ENCODE data around the gene BTRC. TPM values are rescaled to one million over a fixed set of nuclear protein-coding genes. Genes with fewer than 3 reads are reported as not detected.

The BTRC gene
- total RNA-seq, 2 donors from 2014 or later: 8.8 to 9.9 TPM

DNA sequence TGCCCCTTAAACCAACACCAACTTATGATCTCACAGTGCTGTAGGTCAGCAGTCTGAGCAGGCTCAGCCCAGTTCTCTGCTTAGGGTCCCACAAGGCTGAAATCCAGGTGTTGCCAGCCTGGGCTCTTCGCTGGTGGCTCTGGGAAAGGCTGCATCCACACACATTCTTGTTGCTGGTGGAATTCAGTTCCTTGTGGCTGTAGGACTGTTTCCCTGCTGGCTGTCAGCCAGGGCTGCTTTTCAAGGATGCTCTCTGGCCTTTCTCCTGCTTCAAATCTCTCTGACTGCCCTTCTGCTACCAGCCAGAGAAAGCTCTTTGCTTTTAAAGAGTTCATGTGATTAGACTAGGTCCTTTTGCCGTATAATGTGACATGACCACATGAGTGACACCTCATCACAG, 218.8 kb downstream of the BTRC start:
- DNase-seq (peak in 1 of 4 donors; percentile 5), ATAC-seq (no peak)
- TF ChIP-seq POLR2A (IDR thresholded peaks at IDR 0.05): no peak
- TF ChIP-seq, protein P1, sequence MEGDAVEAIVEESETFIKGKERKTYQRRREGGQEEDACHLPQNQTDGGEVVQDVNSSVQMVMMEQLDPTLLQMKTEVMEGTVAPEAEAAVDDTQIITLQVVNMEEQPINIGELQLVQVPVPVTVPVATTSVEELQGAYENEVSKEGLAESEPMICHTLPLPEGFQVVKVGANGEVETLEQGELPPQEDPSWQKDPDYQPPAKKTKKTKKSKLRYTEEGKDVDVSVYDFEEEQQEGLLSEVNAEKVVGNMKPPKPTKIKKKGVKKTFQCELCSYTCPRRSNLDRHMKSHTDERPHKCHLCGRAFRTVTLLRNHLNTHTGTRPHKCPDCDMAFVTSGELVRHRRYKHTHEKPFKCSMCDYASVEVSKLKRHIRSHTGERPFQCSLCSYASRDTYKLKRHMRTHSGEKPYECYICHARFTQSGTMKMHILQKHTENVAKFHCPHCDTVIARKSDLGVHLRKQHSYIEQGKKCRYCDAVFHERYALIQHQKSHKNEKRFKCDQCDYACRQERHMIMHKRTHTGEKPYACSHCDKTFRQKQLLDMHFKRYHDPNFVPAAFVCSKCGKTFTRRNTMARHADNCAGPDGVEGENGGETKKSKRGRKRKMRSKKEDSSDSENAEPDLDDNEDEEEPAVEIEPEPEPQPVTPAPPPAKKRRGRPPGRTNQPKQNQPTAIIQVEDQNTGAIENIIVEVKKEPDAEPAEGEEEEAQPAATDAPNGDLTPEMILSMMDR (IDR thresholded peaks at IDR 0.05): no peak
- Histone ChIP-seq H3K27me3 (peaks cover 0 to 12% of the 10 kb centered on the region in 2 donors), H3K4me1 (peaks cover 19% of the 10 kb centered on the region), H3K4me3 (no peak overlapping the region), H3K9me3 (peaks cover 0 to 9% (median 0%) of the 10 kb centered on the region in 3 donors), H3K27ac (no peak overlapping the region), H3K36me3 (replicated peaks in 1 of 2; ENCODE audit: insufficient read depth in 1 of 2, low read depth in 2 of 2) (no peaks in the 10 kb centered on the region)
- 83 to 90% methylated on average over 1 to 2 of the region's 2 CpGs for WGBS, 2 donors
- intact Hi-C loops (cut with DNase I): no loop called here

DNA sequence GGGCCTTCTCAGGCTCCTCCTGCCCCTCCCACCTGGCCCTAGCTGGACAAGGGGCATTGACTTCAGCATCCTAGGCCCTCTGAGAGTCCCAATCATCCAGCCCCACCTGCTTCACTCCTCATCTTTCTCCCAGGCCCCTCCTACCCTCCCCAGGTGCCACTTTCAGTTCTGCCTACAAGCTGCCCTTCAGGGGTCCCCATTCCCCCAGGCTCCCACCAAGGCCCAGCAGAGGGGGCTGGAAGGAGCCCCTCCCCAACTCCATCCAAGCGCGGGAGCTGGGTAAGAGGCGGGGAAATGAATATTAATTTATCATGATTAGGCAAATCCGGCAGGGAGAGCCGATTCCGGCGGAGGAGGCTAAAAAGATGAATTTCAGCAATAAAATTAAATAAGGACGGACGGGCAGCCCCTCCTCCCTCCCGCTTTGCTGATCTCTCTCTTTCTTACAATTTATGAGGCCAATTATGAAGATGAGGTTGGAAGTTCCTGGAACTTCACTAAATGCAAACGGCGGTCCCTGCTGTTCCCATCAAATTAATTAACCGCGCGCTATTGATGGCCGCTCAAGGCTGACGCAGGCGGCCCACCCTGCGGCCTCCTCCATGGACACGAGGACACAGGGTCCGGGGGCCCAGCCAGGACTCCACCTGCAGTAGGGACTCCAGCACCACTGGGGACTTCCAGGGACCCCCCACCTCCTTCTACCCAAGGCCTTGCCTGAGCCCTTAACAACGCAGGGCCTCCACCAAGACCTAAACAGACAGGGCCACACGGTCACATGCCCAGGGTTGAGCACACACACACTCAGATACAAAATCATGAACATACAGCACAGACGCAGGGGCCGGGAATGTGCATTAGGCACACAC, 220.2 kb downstream of the BTRC start:
- no peaks in the 10 kb centered on the region for H3K36me3 ChIP-seq (replicated peaks in 1 of 2; ENCODE audit: insufficient read depth in 1 of 2, low read depth in 2 of 2)
- ATAC-seq (no peak), DNase-seq (peak in 1 of 4 donors; percentile 7)
- no peak overlapping the region for H3K4me3 ChIP-seq
- H3K9me3 ChIP-seq: peaks cover 0 to 9% (median 0%) of the 10 kb centered on the region in 3 donors
- intact Hi-C loops (cut with DNase I): no loop called here
- no peak for TF ChIP-seq POLR2A (IDR thresholded peaks at IDR 0.05)
- TF ChIP-seq, protein P1 (IDR thresholded peaks at IDR 0.05): no peak
- H3K27me3 ChIP-seq: peaks cover 0 to 8% of the 10 kb centered on the region in 2 donors
- peaks cover 19% of the 10 kb centered on the region for H3K4me1 ChIP-seq
- WGBS, 2 donors: 89 to 92% methylated on average over 25 of the region's 25 CpGs
- H3K27ac ChIP-seq: no peak overlapping the region

DNA sequence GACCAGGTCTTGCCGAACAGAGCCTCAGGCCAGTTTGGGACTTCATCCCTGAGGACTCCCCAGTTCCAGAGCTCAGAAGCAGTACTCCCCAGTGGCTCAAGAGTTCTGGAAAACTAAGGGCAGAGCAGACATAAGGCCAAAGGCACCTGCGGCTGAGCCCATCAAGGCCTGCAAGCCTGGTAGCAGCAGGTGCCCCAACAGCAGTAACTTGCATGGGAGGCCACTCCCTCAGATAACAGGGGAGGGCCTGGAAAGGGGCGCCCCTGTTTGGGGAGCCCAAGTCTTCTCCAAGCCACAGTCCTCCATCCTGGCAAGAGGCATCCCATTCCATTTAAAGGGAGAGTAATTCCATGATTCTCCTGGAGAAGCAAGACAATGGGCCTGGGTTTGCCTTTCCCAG, 221.1 kb downstream of the BTRC start:
- intact Hi-C loops (cut with DNase I): no loop called here

DNA sequence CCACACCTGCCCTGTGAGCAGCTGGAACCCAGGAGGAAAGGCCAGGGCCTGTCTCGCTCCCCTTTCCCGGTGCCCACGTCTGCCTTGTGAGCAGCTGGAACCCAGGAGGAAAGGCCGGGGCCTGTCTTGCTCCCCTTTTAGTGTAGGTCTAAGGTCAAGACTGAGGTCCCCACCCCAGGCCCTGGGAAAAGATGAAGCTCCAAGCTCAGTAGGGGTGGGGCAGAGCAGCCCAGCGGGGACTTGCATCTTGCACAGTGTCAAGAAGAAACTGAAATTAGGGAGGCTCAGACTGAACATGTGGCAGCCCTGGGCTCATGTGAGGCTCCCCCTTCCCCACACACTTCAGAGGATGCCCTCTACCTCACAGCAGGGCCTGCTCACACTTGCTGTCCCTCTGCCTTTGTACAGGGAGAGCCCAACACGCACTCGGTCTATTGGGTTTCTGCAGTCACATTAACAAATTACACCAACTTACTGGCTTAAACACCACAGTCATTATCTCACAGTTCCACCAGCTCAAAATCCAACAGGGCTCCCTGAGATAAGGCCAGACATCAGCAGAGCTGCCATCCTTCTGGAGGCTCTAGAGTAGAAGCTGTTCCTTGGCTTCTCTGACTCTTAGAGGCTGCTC, 221.7 kb downstream of the BTRC start:
- peaks cover 0 to 9% (median 0%) of the 10 kb centered on the region in 3 donors for H3K9me3 ChIP-seq
- ATAC-seq (no peak), DNase-seq (peak in 1 of 4 donors; percentile 5)
- H3K27me3 ChIP-seq: no peaks in the 10 kb centered on the region
- no peak overlapping the region for H3K4me3 ChIP-seq
- TF ChIP-seq POLR2A (IDR thresholded peaks at IDR 0.05): no peak
- TF ChIP-seq, protein P1 (IDR thresholded peaks at IDR 0.05): no peak
- peaks cover 4% of the 10 kb centered on the region for H3K4me1 ChIP-seq
- H3K27ac ChIP-seq: no peak overlapping the region
- no peaks in the 10 kb centered on the region for H3K36me3 ChIP-seq (replicated peaks in 1 of 2; ENCODE audit: insufficient read depth in 1 of 2, low read depth in 2 of 2)
- intact Hi-C loops (cut with DNase I): no loop called here
- WGBS, 2 donors: 75 to 84% methylated on average over 4 to 6 of the region's 7 CpGs

More for the DNA sequence above, 221.1 kb downstream of the BTRC start:
- WGBS, 2 donors: 84% methylated on average over 3 of the region's 3 CpGs; no CpG with 5 or more reads in 1 of the 2 donors
- ATAC-seq (no peak), DNase-seq (peak in 1 of 4 donors; percentile 6)
- no peaks in the 10 kb centered on the region for H3K27me3 ChIP-seq
- TF ChIP-seq, protein P1 (IDR thresholded peaks at IDR 0.05): no peak
- no peak for TF ChIP-seq POLR2A (IDR thresholded peaks at IDR 0.05)
- no peaks in the 10 kb centered on the region for H3K36me3 ChIP-seq (replicated peaks in 1 of 2; ENCODE audit: insufficient read depth in 1 of 2, low read depth in 2 of 2)
- H3K27ac ChIP-seq: no peak overlapping the region
- H3K4me3 ChIP-seq: no peak overlapping the region
- peaks cover 0 to 9% (median 0%) of the 10 kb centered on the region in 3 donors for H3K9me3 ChIP-seq
- peaks cover 10% of the 10 kb centered on the region for H3K4me1 ChIP-seq

Data from body of pancreas (tissue), 4 donors.